ENCODE results near the gene TMEM132C.
"Not testable (repeated sequence)": the region's sequence is repeated elsewhere in the genome, so short reads cannot be mapped to it uniquely, and the experiment has no call there.

TMEM132C gene

DNA sequence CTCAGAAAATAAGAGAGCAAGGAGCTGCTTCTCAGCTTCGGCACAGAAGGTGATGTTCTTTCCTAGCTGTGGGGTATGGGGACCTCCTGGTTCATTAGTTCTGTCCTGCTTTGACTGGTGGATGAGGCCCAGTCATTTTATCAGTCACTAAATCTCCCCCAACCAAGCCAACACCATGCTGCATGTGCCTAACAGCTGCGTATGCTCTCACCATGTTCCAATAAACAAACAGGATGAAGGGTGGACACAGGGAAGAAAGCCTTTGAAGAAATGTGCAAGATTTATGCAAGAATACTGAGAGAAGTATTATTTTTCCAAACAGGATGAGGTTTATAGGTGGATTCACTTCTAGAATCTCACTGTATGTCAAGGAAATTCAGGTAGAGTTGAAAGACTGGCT lies 156.2 kb downstream of the TMEM132C start:
- DNase-seq: no peak

DNA sequence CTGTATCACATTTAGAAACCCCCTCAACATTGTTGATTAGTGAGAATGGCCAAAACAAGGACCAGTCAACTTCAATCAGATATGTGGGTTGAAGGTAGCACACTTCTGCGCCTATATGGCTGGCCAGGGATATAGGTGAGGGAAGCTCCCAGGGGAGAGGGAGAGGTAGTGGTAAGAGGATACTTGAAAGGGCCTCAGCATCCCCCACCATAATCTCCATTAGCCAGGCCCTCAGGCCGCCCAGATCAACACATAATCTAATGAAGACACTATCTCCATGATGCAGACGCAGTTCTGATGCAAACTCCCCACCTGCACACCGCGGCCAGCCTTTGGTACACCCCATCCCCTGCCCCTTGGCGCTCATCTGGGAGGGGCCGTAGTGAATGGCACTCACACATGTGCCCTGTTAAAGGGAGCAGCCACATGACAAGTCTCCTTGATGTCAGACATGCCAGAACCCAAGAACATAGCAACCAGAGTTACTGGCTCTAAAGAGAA lies 158.0 kb downstream of the TMEM132C start:
- no peak for DNase-seq

DNA sequence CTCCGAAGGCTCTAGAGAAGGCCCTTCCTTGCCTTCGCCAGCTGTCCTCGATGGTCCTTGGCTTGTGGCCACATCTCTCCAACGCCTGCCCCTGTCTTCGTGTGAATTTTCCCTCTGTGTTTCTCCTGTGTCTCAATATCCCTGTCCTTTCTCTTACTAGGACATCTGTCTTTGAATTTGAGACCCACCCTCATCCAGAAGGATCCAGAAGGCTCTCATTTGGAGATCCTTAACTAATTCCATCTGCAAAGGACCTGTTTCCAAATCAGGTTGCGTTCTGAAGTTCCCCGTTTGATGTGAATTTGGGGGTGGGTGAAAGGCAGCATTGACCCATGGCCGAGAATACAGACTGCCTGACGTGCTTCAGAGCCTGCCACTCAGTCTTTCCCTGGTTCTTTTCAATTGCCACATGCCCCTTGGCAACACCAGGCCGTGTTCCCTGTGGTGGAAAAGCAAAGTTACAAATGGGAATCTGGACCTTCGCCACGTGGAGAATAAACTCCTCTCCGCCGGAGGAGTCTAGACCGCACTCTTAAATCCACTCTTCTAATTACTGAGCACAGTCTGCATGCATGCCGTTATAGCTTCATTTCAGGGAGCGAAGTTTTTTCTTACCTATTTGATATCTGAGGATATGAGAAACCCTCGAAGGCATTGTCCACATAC lies 158.8 kb downstream of the TMEM132C start:
- no peak for DNase-seq

DNA sequence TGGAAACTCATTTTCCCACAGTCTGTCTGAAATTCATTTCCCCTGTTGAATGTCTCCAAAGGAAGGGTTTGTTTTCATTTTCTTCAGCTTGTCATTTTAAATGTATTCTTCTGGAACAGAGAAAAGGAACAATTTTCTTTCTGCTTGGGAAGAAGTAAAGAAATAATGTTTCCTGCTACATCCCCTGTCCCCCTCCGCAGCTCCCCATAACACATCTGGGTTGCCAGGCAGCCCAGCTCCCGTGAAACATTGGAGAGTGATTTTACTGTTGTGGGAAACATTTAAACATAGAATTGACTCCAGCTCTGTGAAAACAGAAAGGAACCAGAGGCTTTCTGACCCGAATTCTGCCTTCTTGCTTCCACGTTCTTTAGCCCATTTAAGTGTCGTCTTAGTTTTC lies 159.5 kb downstream of the TMEM132C start:
- DNase-seq: no peak

DNA sequence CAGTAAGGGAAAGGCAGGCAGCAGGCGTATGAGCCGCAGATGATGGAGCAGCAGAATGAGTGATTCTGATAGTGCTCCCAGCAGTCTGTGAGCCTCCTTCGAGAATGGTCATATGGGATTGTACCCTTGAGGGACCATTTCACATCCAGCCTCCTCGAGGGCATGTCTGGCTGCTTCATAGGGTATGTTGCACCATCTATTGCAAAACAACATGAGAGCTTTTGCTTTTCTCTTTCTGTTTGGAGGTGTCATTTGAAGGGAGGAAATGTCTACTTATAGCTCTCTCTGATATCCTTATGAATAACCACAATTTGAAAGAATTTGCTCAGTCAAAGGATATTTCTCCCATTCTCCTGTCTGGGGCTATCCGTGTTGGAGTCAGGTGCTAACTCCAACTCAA lies 172.8 kb downstream of the TMEM132C start:
- DNase-seq: no peak

GRCh38 chr12:128442096-128442495 lies 175.1 kb downstream of the TMEM132C start:
- no peak for DNase-seq

GRCh38 chr12:128444598-128444997 lies 177.6 kb downstream of the TMEM132C start:
- no peak for DNase-seq

GRCh38 chr12:128445415-128446127 lies 178.6 kb downstream of the TMEM132C start:
- no peak for DNase-seq

DNA sequence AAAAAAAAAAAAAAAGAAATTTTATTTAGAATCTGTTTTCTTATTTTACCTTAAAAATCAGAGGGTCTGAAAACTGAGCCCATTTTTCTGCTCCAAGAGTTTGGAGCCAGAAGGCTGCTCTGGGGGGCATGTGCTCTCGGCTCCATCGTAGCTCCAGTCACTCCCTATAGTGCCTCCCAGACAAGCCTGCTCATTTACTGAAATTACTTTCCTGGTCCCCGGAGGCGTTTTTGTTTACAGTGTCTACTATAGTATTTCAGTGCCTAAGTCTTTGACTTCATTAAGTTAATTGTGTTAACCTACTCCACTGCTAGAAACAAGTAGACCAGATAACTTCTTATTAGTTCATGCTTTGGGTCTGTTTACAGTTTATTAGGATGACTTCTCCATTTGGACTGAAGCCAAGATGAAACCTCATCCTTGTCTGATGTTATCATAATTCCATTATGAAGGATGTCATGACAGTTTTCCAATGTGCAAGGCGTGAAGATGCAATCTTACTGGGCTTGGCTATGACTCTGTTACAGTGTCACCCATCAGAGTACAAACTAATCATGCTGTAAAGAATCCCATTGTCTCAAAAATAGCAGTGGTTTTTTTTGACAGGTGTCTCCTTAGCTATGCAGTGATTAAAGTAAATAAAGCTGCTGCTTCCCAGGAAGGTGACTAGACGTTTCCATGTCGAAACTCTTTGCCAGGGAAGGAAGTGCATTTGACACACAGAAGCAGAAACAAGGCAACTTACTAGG lies 182.3 kb downstream of the TMEM132C start:
- no peak for DNase-seq

- DNase-seq: no peak
Measured at GRCh38 chr12:128450810-128451209, 183.8 kb downstream of the TMEM132C start.

- no peak for DNase-seq
Measured at GRCh38 chr12:128455851-128456250, 188.9 kb downstream of the TMEM132C start.

- DNase-seq: no peak
Measured at GRCh38 chr12:128456922-128457321, 190.0 kb downstream of the TMEM132C start.

DNA sequence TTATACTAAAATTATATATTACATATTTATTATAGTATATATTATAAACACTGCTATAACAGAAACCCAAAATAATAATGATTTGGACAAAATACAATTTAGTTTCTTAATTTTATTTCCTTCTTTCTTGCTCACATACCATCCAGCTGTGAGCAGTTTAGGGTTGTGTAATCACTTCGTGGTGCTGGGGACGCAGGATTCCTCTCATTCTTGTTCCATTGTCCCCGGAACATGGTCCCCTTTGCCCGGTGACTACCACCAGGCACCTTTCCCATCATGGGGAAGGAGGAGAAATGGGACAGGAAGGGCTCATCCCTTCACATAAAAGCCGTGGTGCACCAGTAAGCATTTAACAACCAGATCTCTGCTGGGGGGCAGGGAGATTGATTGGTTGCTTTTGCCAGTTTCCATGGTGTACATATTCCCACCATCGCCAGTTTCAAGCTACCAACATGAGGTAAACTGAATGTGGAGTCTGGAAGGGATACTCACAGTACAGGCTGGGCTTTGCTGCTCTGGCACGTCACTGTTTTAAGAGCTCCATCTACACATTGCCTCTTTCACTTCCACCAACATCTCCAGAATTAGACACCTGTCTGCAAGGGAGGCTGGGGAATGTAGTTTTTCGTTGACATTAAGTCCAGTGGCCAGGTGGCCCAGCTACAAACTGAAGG lies 191.5 kb downstream of the TMEM132C start:
- no peak for DNase-seq

- no peak for DNase-seq
Measured at GRCh38 chr12:128459067-128459466, 192.1 kb downstream of the TMEM132C start.

DNA sequence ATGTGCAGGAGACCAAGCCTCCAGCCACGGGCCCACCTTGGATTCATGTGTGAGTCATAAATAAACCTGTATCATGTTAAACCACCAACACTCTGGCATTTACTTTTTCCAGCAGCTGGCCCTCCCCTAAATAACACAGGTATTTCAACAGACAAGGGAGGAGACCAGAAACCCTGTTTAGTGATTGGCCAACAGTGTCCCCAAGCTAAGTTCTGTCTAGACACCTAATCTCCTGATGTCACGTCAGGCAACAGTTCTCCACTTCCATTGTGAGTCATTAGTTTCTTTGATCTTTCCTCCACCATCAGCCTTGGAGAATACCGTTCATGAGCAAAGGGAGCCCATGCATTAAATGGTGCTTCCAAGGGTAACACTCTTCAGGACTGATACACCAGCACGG lies 196.9 kb downstream of the TMEM132C start:
- no peak for DNase-seq

DNA sequence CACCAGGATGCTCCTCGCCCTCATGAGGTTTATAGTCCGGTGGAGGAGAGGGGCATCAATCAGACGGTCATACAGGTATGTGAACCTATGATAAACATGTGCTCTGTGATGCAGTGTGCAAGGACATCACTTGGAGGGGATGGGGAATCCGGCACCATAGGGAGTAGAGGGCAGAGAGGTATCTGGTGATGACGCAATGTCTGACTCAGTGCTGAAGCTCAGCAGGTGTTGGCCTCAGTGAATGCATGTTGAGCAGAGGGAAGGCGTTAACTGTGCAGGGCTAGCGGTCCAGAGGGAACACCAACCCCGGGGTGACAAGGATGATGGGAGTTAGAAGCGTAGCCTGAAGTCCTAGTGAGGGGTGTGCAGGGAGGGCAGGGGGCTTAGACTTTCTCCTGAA lies 200.9 kb downstream of the TMEM132C start:
- DNase-seq: no peak

DNA sequence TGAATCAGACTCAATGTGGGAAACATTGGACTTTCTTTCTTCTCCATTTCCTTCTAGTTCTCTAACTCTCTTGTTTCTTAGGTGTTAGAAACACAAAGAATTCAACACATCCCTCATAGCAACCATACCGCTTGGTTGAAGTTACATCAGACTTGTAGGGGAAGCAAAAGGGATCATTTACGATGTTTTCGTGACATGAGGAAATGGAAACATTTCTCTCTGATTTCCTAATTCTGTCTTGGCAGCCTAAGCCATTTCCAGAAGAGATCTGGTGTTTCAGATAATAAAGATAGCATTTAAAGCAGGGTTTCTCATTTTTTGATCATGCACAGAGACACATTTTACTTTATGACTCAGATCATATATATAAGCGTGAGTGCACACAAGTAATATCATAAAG lies 202.0 kb downstream of the TMEM132C start:
- no peak for DNase-seq

- DNase-seq: no peak
Measured at GRCh38 chr12:128471491-128471890, 204.5 kb downstream of the TMEM132C start.

GRCh38 chr12:128474916-128475315 lies 207.9 kb downstream of the TMEM132C start:
- no peak for DNase-seq

GRCh38 chr12:128476266-128476665 lies 209.3 kb downstream of the TMEM132C start:
- DNase-seq: no peak

DNA sequence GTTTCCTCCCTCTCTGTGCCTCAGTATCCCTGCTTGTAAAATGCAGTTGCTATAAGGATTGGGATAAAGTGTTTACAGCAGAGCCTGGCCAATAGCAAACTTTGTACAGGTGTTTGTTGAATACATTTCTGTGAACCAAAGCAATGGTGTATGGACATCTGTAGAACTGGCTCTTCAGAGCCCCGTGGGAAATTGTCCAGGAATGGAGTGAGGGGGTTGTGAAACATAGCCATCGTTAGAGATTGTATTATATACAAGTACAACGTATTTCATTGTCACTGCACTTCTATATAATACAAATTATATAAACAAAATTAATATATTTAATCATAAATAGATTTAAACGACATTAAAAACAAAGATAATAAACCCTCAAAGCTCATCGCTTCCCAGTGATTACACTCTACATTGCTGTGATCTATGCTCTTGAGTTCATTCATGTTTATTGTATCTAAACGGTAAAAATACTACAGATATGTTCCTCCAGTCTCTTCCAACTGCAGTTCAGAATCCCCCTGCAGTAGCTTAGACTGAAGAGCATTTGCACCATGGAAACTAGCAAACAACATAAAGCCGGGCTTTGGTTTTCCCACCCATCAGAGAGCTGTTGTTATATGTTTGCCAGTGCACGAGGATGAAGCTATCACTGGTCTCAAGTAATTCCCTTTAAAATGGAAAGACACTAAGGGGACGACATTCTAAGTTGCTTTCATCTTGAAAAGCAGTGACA lies 216.7 kb downstream of the TMEM132C start:
- no peak for DNase-seq

DNA sequence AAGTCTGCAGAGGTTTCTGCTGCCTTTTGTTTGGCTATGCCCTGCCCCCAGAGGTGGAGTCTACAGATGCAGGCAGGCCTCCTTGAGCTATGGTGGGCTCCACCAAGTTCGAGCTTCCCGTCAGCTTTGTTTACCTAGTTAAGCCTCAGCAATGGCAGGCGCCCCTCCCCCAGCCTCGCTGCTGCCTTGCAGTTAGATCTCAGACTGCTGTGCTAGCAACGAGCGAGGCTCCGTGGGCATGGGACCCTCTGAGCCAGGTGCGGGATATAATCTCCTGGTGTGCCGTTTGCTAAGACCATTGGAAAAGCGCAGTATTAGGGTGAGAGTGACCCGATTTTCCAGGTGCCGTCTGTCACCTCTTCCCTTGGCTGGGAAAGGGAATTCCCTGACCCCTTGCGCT lies 230.4 kb downstream of the TMEM132C start:
- DNase-seq: not testable (repeated sequence)

DNA sequence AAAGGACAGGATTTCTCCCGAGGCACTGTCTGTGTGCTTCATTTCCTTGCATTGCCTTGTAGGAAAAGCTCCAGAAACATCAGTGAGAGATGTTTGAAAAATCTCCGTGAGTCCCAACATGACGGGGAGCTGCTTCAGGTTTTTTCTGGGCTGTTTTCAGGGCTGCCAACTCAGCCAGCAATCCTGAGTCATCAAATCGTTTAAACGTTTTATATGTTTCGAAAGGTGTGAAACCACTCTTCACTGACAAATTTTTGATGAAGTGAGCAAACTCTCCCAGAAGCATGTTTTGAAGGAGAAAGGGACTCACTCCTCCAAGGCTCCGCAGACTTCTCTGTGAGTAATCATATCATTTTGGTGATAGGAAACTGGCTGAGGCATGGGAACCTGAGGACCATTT lies 240.5 kb downstream of the TMEM132C start:
- no peak for DNase-seq

Data from activated CD8-positive, alpha-beta memory T cell treated with anti-CD3 and anti-CD28 coated beads for 24 hours (primary cell).